PC-3 (cell line): ENCODE measurements around the gene SLC38A3.

Source experiments
- EZH2 ChIP-seq: fragments of 300-600 bp; sonication (generic); IDR thresholded peaks from one replicate; pipeline ENCODE4 v1.6.1; 2017; ENCODE audit warnings: antibody characterized with exemption, mild to moderate bottlenecking, low read length; ENCODE audit not compliant: unreplicated experiment
- EZH2phosphoT487 ChIP-seq: fragments of 300-600 bp; sonication (generic); IDR thresholded peaks from 2 replicates; pipeline ENCODE4 v1.6.1; 2018; ENCODE audit warnings: mild to moderate bottlenecking, antibody characterized with exemption, low read length, borderline replicate concordance
- TF ChIP-seq, protein P1 (sequence below): fragments of 300-600 bp; sonication (generic); conservative IDR thresholded peaks from 2 replicates; pipeline ENCODE4 v1.5.1; 2017; ENCODE audit warnings: antibody characterized with exemption, low read depth, mild to moderate bottlenecking, low read length

DNA sequence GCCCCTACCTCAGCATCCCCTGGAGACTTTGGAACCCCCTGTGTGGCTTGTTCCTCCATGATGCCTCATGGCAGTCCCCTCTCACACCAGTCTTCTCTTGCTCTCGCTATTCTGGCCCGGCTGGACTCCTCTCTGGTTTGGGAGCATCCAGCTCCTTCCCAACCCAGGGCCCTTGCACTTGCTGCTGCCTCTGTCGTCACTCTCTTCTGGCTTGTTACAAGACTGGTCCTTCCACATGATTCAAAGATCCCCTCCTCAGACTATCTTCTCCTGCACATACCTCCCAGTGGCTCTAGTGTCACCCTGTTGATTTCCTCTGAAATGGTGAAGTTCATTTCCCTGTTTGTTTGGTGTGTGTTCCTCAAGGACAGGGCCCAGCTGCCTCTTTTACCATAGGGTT lies 24.4 kb downstream of the SLC38A3 start:
- TF ChIP-seq, protein P1, sequence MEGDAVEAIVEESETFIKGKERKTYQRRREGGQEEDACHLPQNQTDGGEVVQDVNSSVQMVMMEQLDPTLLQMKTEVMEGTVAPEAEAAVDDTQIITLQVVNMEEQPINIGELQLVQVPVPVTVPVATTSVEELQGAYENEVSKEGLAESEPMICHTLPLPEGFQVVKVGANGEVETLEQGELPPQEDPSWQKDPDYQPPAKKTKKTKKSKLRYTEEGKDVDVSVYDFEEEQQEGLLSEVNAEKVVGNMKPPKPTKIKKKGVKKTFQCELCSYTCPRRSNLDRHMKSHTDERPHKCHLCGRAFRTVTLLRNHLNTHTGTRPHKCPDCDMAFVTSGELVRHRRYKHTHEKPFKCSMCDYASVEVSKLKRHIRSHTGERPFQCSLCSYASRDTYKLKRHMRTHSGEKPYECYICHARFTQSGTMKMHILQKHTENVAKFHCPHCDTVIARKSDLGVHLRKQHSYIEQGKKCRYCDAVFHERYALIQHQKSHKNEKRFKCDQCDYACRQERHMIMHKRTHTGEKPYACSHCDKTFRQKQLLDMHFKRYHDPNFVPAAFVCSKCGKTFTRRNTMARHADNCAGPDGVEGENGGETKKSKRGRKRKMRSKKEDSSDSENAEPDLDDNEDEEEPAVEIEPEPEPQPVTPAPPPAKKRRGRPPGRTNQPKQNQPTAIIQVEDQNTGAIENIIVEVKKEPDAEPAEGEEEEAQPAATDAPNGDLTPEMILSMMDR = no peak
- TF ChIP-seq EZH2phosphoT487 (no peak), EZH2 (no peak)
